PC-3 (cell line): ENCODE measurements around the gene KCNK5. TPM values are rescaled to one million over a fixed set of nuclear protein-coding genes. Genes with fewer than 3 reads are reported as not detected.

Source experiments
- ATAC-seq: fragments of 200-7000 bp; cut with Tn5 transposase; 2 replicates; pipeline ENCODE4 v1.9.1; 2020; ENCODE audit warnings: mild to moderate bottlenecking, moderate library complexity
- BruUV-seq: library from RNA; stranded (reverse); fragments of 400-500 nt; replicated peaks from 2 replicates; lab custom pipeline; 2021; lab: Mats Ljungman, UMichigan
- CTCF ChIA-PET: fragments of 300-600 bp; sonication (Branson Sonifier 250); formaldehyde crosslinking; loops from one replicate; lab custom pipeline; 2022; ENCODE audit warnings: antibody characterized with exemption; lab: Charles Lee
- POLR2A ChIA-PET: fragments of 300-600 bp; sonication (Branson Sonifier 250); formaldehyde crosslinking; loops from one replicate; lab custom pipeline; 2022; ENCODE audit warnings: antibody characterized with exemption; ENCODE audit not compliant: unreplicated experiment; lab: Charles Lee
- DNase-seq: peaks from one replicate; pipeline ENCODE4 v3.0.0-alpha.2; 2015
- H2AFZ ChIP-seq: fragments of 300-600 bp; sonication (generic); 2 replicates; pipeline ENCODE4 v1.6.0; 2016; ENCODE audit warnings: antibody characterized with exemption, low read length
- H3F3A ChIP-seq: fragments of 300-600 bp; sonication (generic); one replicate; pipeline ENCODE4 v1.6.0; 2017; ENCODE audit warnings: antibody characterized with exemption, low read length, control low read depth, mild to moderate bottlenecking; ENCODE audit not compliant: unreplicated experiment
- H3K27ac ChIP-seq: fragments of 300-600 bp; sonication (generic); 2 replicates; pipeline ENCODE4 v1.5.1; 2016; ENCODE audit warnings: mild to moderate bottlenecking, low read length
- H3K27me3 ChIP-seq: fragments of 300-600 bp; sonication (generic); 2 replicates; pipeline ENCODE4 v1.6.1; 2016; ENCODE audit warnings: low read length, mixed read lengths
- H3K36me3 ChIP-seq: fragments of 300-600 bp; sonication (generic); 2 replicates; pipeline ENCODE4 v1.6.1; 2016; ENCODE audit warnings: low read depth, mixed run types, low read length, mixed read lengths
- H3K4me1 ChIP-seq: fragments of 300-600 bp; sonication (generic); 2 replicates; pipeline ENCODE4 v1.5.1; 2016; ENCODE audit warnings: low read length; ENCODE audit not compliant: insufficient read depth
- H3K4me2 ChIP-seq: fragments of 300-600 bp; sonication (generic); 2 replicates; pipeline ENCODE4 v1.6.0; 2016; ENCODE audit warnings: low read length
- H3K4me3 ChIP-seq: fragments of 300-600 bp; sonication (generic); 2 replicates; pipeline ENCODE4 v1.5.1; 2016; ENCODE audit warnings: mild to moderate bottlenecking, low read length, mixed read lengths
- H3K79me2 ChIP-seq: fragments of 300-600 bp; sonication (generic); 2 replicates; pipeline ENCODE4 v1.6.1; 2017; ENCODE audit warnings: low read length, mixed read lengths
- H3K9ac ChIP-seq: fragments of 300-600 bp; sonication (generic); 2 replicates; pipeline ENCODE4 v1.6.0; 2016; ENCODE audit warnings: mild to moderate bottlenecking, low read length
- H3K9me2 ChIP-seq: fragments of 300-600 bp; sonication (generic); replicated peaks from 2 replicates; pipeline ENCODE4 v1.6.1; 2016; ENCODE audit warnings: mixed run types, low read length, mixed read lengths
- H3K9me3 ChIP-seq: fragments of 300-600 bp; sonication (generic); 2 replicates; pipeline ENCODE4 v1.6.1; 2016; ENCODE audit warnings: low read length, mixed read lengths
- H4K20me1 ChIP-seq: fragments of 300-600 bp; sonication (generic); 2 replicates; pipeline ENCODE4 v1.6.1; 2016; ENCODE audit warnings: low read length, mixed read lengths
- EZH2 ChIP-seq: fragments of 300-600 bp; sonication (generic); IDR thresholded peaks from one replicate; pipeline ENCODE4 v1.6.1; 2017; ENCODE audit warnings: antibody characterized with exemption, mild to moderate bottlenecking, low read length; ENCODE audit not compliant: unreplicated experiment
- EZH2phosphoT487 ChIP-seq: fragments of 300-600 bp; sonication (generic); IDR thresholded peaks from 2 replicates; pipeline ENCODE4 v1.6.1; 2018; ENCODE audit warnings: mild to moderate bottlenecking, antibody characterized with exemption, low read length, borderline replicate concordance
- intact Hi-C: fragments of 100-400 bp; cut with micrococcal nuclease; formaldehyde crosslinking; loops from 2 replicates; pipeline ENCODE4 v1.9.0; 2023
- total RNA-seq: library from RNA; depleted of rRNA; stranded (reverse); fragments of >200 nt; gene quantifications from 2 replicates; pipeline ENCODE4 v1.2.3, GENCODE V29; 2014
- TF ChIP-seq, protein P1 (sequence below): fragments of 300-600 bp; sonication (generic); conservative IDR thresholded peaks from 2 replicates; pipeline ENCODE4 v1.5.1; 2017; ENCODE audit warnings: antibody characterized with exemption, low read depth, mild to moderate bottlenecking, low read length

KCNK5 gene
- total RNA-seq, 1 experiment from 2014 or later = 3.5 TPM

DNA sequence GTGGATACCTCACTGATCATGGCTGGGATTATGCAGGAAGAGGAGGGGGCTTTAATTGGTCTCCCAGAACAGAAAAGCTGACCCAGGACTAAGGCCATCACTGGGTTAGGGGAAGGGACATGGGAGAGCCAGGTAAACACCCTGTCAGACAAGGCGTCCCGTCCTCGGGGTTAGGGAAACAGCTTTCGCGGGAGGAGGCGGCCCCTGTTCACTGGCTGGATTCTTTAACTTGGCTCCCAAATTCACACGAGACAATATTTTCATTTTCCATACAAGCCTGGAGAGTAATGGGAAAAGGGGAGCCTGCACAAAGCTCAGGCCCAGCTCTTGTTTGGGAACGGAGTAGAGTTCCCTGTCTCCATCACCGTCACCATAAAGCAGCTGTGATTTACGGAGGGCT, 29.3 kb downstream of the KCNK5 start:
- no peaks in the 10 kb centered on the region for H4K20me1 ChIP-seq
- BruUV-seq = no TSS peak
- no peaks in the 10 kb centered on the region for H3K27me3 ChIP-seq
- DNase-seq (no peak), ATAC-seq (no peak)
- H3K4me3 ChIP-seq = no peak overlapping the region
- H3K4me1 ChIP-seq = peaks cover 37% of the 10 kb centered on the region
- H3K4me2 ChIP-seq = no peak overlapping the region
- ChIA-PET POLR2A (no interaction called here), CTCF (no interaction called here)
- no peaks in the 10 kb centered on the region for H3K9me2 ChIP-seq
- TF ChIP-seq EZH2phosphoT487 (no peak), EZH2 (no peak)
- TF ChIP-seq, protein P1, sequence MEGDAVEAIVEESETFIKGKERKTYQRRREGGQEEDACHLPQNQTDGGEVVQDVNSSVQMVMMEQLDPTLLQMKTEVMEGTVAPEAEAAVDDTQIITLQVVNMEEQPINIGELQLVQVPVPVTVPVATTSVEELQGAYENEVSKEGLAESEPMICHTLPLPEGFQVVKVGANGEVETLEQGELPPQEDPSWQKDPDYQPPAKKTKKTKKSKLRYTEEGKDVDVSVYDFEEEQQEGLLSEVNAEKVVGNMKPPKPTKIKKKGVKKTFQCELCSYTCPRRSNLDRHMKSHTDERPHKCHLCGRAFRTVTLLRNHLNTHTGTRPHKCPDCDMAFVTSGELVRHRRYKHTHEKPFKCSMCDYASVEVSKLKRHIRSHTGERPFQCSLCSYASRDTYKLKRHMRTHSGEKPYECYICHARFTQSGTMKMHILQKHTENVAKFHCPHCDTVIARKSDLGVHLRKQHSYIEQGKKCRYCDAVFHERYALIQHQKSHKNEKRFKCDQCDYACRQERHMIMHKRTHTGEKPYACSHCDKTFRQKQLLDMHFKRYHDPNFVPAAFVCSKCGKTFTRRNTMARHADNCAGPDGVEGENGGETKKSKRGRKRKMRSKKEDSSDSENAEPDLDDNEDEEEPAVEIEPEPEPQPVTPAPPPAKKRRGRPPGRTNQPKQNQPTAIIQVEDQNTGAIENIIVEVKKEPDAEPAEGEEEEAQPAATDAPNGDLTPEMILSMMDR = no peak
- no peaks in the 10 kb centered on the region for H3K9me3 ChIP-seq
- H3K36me3 ChIP-seq = no peaks in the 10 kb centered on the region
- no peaks in the 10 kb centered on the region for H3F3A ChIP-seq
- no peak overlapping the region for H3K9ac ChIP-seq
- intact Hi-C loops = no loop called here
- no peak overlapping the region for H3K27ac ChIP-seq
- H2AFZ ChIP-seq = no peak overlapping the region
- no peaks in the 10 kb centered on the region for H3K79me2 ChIP-seq

DNA sequence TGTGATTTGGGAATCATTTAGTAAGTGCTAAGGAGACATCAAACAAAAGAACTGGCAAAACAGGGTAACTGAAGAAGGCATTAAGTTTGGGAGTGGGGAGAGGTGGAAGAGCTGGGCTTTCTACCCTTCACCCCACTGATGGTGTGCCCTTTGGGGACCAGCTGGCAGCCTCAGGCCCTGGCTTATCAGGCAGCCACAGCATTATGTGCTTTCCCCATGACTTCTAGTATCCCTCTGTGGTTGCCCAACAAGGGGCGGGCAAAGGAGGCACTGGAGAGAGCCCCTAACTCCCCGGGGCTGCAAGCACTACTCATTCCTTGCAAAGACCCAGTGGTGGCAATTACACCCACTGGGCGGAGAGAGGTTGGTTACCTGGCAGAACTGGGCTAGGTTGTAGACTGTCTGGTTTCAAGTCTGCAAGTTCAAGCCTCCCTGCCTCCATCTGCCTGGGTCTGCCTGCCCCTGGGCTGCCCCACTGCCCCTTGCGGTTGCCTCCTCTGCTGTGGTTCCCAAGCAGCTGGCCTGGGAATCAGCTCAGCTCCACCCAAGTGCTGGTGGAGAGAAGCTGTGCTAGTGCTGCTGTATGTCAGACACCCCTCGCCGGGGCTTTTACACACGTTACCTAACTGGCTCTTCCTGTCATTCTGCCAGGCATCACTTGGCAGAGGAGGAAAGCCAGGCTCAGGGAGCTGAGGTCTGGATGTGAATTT, 29.9 kb downstream of the KCNK5 start:
- H3K27ac ChIP-seq = no peak overlapping the region
- intact Hi-C loops = no loop called here
- ChIA-PET POLR2A (no interaction called here), CTCF (no interaction called here)
- no TSS peak for BruUV-seq
- H3K27me3 ChIP-seq = no peaks in the 10 kb centered on the region
- no peaks in the 10 kb centered on the region for H3K9me3 ChIP-seq
- no peaks in the 10 kb centered on the region for H3K36me3 ChIP-seq
- H3K9ac ChIP-seq = no peak overlapping the region
- TF ChIP-seq EZH2phosphoT487 (no peak), EZH2 (no peak)
- TF ChIP-seq, protein P1 = no peak
- peaks cover 32% of the 10 kb centered on the region for H3K4me1 ChIP-seq
- no peak for ATAC-seq
- H2AFZ ChIP-seq = no peak overlapping the region
- no peak overlapping the region for H3K4me3 ChIP-seq
- no peaks in the 10 kb centered on the region for H3K79me2 ChIP-seq
- DNase-seq = no peak
- no peak overlapping the region for H3K4me2 ChIP-seq
- no peaks in the 10 kb centered on the region for H4K20me1 ChIP-seq
- H3K9me2 ChIP-seq = no peaks in the 10 kb centered on the region
- H3F3A ChIP-seq = no peaks in the 10 kb centered on the region

DNA sequence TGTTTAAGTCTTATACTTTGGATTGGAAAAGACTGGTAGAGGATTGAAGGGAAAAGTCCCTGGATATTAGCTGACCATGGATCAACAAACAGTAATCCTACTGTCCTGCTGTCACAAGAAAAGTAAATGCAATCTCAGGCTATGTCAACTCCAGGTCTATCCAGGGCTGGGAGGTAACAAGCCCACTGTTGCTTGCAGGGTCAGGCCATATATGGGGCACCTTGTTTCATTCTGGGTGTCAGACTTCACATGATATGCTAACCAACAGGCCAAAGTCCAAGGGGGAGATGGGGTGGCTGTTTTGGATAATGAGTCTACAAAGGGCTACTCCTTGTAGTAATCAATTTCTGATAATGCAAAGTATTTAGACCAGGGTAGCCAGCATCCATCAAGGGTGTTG, 30.7 kb downstream of the KCNK5 start:
- peaks cover 24% of the 10 kb centered on the region for H3K4me1 ChIP-seq

More for the DNA sequence above, 30.7 kb downstream of the KCNK5 start:
- Histone ChIP-seq H3K4me3 (no peak overlapping the region), H3K9me3 (no peaks in the 10 kb centered on the region), H2AFZ (no peak overlapping the region), H3K9me2 (no peaks in the 10 kb centered on the region), H3K4me2 (no peak overlapping the region), H3K36me3 (no peaks in the 10 kb centered on the region), H3K27me3 (no peaks in the 10 kb centered on the region), H3F3A (no peaks in the 10 kb centered on the region), H3K79me2 (no peaks in the 10 kb centered on the region), H3K27ac (no peak overlapping the region), H4K20me1 (no peaks in the 10 kb centered on the region), H3K9ac (no peak overlapping the region)
- TF ChIP-seq EZH2 (no peak), EZH2phosphoT487 (no peak)
- TF ChIP-seq, protein P1 = no peak
- CTCF ChIA-PET = no interaction called here
- intact Hi-C loops = no loop called here
- BruUV-seq = no TSS peak
- POLR2A ChIA-PET = no interaction called here
- DNase-seq (no peak), ATAC-seq (no peak)
